ENCODE measurements around the gene LRGUK.

DNA sequence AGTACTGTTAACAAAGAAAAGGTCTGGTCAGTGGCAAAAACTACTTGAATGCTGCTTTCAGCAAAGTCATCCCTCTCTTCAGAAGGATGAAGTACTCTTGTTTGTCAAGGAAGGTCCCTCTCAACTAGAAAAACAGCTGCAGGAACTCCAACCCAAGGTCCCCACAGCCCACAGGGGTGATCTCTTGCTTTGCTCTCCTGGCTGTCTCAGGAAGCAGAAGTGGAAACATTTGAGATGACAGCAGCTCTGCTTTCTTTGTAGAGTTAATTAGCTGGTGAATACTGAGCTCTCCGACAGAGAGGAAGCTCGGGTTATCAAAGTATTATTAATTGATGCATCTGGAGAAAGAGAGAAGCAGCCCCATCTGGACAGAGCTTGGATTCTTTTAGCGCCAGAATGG, 25.4 kb upstream of the LRGUK start:
- TF ChIP-seq, protein P1, sequence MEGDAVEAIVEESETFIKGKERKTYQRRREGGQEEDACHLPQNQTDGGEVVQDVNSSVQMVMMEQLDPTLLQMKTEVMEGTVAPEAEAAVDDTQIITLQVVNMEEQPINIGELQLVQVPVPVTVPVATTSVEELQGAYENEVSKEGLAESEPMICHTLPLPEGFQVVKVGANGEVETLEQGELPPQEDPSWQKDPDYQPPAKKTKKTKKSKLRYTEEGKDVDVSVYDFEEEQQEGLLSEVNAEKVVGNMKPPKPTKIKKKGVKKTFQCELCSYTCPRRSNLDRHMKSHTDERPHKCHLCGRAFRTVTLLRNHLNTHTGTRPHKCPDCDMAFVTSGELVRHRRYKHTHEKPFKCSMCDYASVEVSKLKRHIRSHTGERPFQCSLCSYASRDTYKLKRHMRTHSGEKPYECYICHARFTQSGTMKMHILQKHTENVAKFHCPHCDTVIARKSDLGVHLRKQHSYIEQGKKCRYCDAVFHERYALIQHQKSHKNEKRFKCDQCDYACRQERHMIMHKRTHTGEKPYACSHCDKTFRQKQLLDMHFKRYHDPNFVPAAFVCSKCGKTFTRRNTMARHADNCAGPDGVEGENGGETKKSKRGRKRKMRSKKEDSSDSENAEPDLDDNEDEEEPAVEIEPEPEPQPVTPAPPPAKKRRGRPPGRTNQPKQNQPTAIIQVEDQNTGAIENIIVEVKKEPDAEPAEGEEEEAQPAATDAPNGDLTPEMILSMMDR (conservative IDR thresholded peaks at IDR 0.05; ENCODE audit: low read length): no peak
- TF ChIP-seq EZH2phosphoT487 (IDR thresholded peaks at IDR 0.05; ENCODE audit: borderline replicate concordance): no peak
